Gastrocnemius medialis (tissue), 4 donors: ENCODE data around the gene SUGP2. TPM values are rescaled to one million over a fixed set of nuclear protein-coding genes. Genes with fewer than 3 reads are reported as not detected.
A peak's percentile ranks its signal among the peaks of the same experiment; 100 is the strongest.

Experiments used
- ATAC-seq, 2 donors: fragments of 150-250 bp; one replicate each; pipeline ENCODE4 v1.9.1; 2016
- DNase-seq, 2 donors: peaks; one replicate each; pipeline ENCODE4 v3.0.0-alpha.2; 2019
- H3K27ac ChIP-seq, 4 donors: fragments of 200-600 bp; sonication (generic); 1 replicate in 1 of 4; 2 replicates in 3 of 4; pipeline ENCODE4 v1.5.1; 2016 to 2018; ENCODE audit warnings: mild to moderate bottlenecking in 2 of 4, moderate library complexity in 1 of 4
- H3K27me3 ChIP-seq, 3 donors: fragments of 200-600 bp; sonication (generic) in 2 of 3; 1 replicate in 1 of 3; 2 replicates in 2 of 3; pipeline versions ENCODE4 v1.5.1 to v1.6.0; 2016 to 2019; ENCODE audit warnings: mild to moderate bottlenecking in 1 of 3, moderate library complexity in 1 of 3
- H3K36me3 ChIP-seq, 2 donors: fragments of 200-600 bp; sonication (generic) in 1 of 2; one replicate each; pipeline ENCODE4 v1.5.1; 2017 to 2018
- H3K4me1 ChIP-seq, 2 donors: fragments of 200-600 bp; sonication (generic) in 1 of 2; one replicate each; pipeline ENCODE4 v1.5.1; 2016 to 2017; ENCODE audit warnings: mild to moderate bottlenecking in 2 of 2
- H3K4me3 ChIP-seq, 4 donors: fragments of 200-600 bp; sonication (generic) in 3 of 4; 1 replicate in 1 of 4; 2 replicates in 3 of 4; pipeline ENCODE4 v1.5.1; 2016 to 2019; ENCODE audit warnings: mild to moderate bottlenecking in 2 of 4
- H3K9me3 ChIP-seq, 3 donors: fragments of 200-600 bp; sonication (generic) in 2 of 3; 1 replicate in 1 of 3; 2 replicates in 2 of 3; pipeline ENCODE4 v1.5.1; 2016 to 2019
- POLR2A ChIP-seq, 2 donors: fragments of 450-650 bp; IDR thresholded peaks; one replicate each; pipeline ENCODE4 v1.6.1; 2017; ENCODE audit warnings: antibody characterized with exemption in 2 of 2, mild to moderate bottlenecking in 2 of 2, moderate library complexity in 2 of 2
- in situ Hi-C, 4 donors: fragments of 200-750 bp; cut with MboI; loops; one replicate each; pipeline versions ENCODE4 v1.15.0 to v1.8.0; 2017; ENCODE audit warnings: low sequenced_read_pairs in 4 of 4
- intact Hi-C: fragments of 100-400 bp; cut with DNase I; formaldehyde crosslinking; loops from one replicate; pipeline ENCODE4 v1.15.1; 2023; ENCODE audit warnings: low total_unique reads
- total RNA-seq, 4 donors: library from RNA; depleted of rRNA; stranded (reverse); fragments of >200 nt; gene quantifications; one replicate each; pipeline versions ENCODE4 v1.1.0 to v1.2.3, GENCODE V29; 2016
- TF ChIP-seq, protein P1 (sequence below), 5 experiments: fragments of 450-650 bp in 3 of 5; fragments of 200-600 bp in 2 of 5; sonication (generic) in 2 of 5; IDR thresholded peaks in 4 of 5; conservative IDR thresholded peaks in 1 of 5; 1 replicate in 4 of 5; 2 replicates in 1 of 5; pipeline ENCODE4 v1.5.1; 2016 to 2019; ENCODE audit warnings: antibody characterized with exemption in 5 of 5, mild to moderate bottlenecking in 3 of 5, moderate library complexity in 3 of 5

The SUGP2 gene
- total RNA-seq, 4 donors from 2014 or later, result 24.6 to 38.2 (median 32.8) TPM

DNA sequence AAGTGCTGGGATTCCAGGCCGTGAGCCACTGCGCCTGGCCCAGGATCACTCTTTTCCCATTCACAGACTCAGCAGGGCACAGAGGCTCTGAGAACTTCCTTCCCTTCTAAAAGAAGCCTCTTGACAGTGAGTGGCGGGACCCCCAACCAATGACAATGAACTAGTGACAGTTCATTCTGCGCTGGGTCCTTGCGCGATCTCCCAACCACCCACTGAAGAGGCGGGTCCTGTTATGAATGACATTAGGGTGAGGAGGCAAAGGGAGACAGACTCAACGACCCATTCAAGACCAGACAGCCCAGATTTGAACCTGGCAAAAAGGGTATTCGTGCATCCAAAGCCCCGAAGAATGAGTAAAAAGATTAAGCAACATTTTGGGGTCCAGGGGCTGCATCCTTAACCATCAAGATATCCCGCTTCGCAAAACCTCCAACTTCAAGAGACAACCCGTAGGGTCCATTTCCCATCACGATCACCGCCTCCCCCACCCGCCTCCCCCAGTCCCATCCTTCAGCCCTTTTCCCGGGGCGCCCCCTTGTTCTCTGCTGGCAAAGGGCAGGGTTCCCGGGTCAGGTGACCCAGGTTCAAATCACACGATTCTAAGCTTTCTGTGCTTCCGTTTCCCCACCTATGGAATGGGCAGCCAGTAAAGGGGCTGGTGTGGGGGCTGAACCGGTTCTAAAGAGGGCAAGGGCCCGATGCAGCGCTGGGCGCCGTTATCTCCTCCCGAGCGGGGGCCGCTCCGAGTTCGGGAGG, 719 bp downstream of the SUGP2 start:
- Histone ChIP-seq H3K27me3 (no peaks in the 10 kb centered on the region), H3K36me3 (peaks cover 0 to 31% of the 10 kb centered on the region in 2 donors), H3K9me3 (no peaks in the 10 kb centered on the region), H3K4me1 (peaks cover 22 to 40% of the 10 kb centered on the region in 2 donors), H3K27ac (peak overlapping the region; percentile 89 to 100 (median 94)), H3K4me3 (peak overlapping the region; percentile 69 to 96 (median 73))
- no peak for TF ChIP-seq POLR2A (IDR thresholded peaks at IDR 0.05)
- in situ Hi-C loops (no loop called here), intact Hi-C loops (loop anchor here (1.0 to 10.0 kb wide), 3 partner anchors 107 to 138 kb away; partner anchors contain the start of genes CERS1, COPE and DDX49)
- DNase-seq, result peak; percentile 82 to 89
- ATAC-seq, result peak; percentile 71 to 72

DNA sequence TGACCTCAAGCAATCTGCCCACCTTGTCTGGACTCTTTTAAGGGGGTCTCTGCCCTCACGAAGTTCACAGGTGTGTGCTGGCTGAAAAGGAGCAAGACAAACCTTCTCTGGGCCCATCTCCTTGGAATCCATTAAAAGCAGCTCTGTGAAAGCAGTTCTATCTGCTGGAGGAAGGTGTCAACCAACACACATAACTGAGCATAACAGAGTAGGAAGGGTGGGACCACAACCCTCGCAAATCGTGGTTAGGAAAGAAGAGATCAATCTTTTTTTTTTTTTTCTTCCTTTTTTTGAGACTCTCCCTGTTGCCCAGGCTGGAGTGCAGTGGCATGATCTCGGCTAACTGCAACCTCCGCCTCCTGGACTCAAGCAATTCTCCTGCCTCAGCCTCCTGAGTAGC, 1.4 kb downstream of the SUGP2 start:
- Histone ChIP-seq H3K36me3 (peaks cover 0 to 38% of the 10 kb centered on the region in 2 donors), H3K27me3 (no peaks in the 10 kb centered on the region), H3K4me3 (peak overlapping the region; percentile 69 to 96 (median 73)), H3K27ac (peak overlapping the region; percentile 89 to 100 (median 94)), H3K4me1 (peaks cover 22 to 37% of the 10 kb centered on the region in 2 donors), H3K9me3 (no peaks in the 10 kb centered on the region)
- no peak for DNase-seq
- intact Hi-C loops (loop anchor here (1.0 to 10.0 kb wide), 2 partner anchors 107 to 137 kb away; partner anchors contain the start of gene CERS1), in situ Hi-C loops (no loop called here)
- TF ChIP-seq POLR2A (IDR thresholded peaks at IDR 0.05), result no peak
- TF ChIP-seq, protein P1, sequence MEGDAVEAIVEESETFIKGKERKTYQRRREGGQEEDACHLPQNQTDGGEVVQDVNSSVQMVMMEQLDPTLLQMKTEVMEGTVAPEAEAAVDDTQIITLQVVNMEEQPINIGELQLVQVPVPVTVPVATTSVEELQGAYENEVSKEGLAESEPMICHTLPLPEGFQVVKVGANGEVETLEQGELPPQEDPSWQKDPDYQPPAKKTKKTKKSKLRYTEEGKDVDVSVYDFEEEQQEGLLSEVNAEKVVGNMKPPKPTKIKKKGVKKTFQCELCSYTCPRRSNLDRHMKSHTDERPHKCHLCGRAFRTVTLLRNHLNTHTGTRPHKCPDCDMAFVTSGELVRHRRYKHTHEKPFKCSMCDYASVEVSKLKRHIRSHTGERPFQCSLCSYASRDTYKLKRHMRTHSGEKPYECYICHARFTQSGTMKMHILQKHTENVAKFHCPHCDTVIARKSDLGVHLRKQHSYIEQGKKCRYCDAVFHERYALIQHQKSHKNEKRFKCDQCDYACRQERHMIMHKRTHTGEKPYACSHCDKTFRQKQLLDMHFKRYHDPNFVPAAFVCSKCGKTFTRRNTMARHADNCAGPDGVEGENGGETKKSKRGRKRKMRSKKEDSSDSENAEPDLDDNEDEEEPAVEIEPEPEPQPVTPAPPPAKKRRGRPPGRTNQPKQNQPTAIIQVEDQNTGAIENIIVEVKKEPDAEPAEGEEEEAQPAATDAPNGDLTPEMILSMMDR (IDR thresholded peaks at IDR 0.05 in 4 of 5, conservative IDR thresholded peaks at IDR 0.05 in 1 of 5), result no peak
- ATAC-seq, result no peak

DNA sequence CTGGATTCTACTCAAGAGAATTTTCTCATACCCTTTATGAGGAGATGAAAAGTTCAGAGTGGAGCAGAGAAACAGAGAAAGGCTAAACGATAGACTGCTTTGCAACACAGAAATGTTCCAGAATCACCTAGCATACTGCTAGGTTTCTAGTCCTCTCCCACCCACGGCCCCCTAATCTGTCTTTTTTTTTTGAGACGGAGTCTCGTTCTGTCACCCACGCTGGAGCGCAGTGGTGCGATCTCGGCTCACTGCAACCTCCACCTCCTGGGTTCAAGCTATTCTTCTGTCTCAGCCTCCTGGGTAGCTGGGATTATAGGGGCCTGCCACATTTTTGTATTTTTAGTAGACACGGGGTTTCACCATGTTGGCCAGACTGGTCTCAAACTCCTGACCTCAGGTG, 4.8 kb downstream of the SUGP2 start:
- H3K27ac ChIP-seq, result no peak overlapping the region
- intact Hi-C loops, result no loop called here
- H3K9me3 ChIP-seq, result no peaks in the 10 kb centered on the region

DNA sequence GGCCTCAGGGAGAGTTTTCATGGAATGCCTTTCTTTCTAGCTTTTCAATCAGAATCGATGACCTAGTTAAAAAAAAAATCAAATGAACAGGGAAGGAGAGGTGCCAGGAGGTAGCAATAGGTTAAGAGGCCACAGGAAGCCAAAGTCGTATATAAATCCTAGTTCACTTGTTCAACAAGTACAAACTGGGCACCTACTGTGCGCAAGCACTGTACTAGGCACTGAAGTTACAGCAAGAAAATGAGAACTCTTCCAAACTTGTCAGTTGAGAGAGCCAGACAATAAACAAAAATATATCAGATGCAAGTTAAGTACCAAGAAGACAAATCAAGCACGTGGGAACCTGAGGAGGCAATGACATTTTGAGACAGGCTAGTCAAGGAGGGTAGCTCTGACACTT, 6.1 kb downstream of the SUGP2 start:
- Histone ChIP-seq H3K27ac (peak overlapping the region in 1 of 4 donors; percentile 34), H3K27me3 (no peaks in the 10 kb centered on the region), H3K4me1 (peaks cover 8 to 9% of the 10 kb centered on the region in 2 donors), H3K9me3 (no peaks in the 10 kb centered on the region), H3K4me3 (no peak overlapping the region), H3K36me3 (peaks cover 0 to 84% of the 10 kb centered on the region in 2 donors)
- ATAC-seq, result no peak
- no peak for TF ChIP-seq POLR2A (IDR thresholded peaks at IDR 0.05)
- TF ChIP-seq, protein P1 (IDR thresholded peaks at IDR 0.05 in 4 of 5, conservative IDR thresholded peaks at IDR 0.05 in 1 of 5), result no peak
- no peak for DNase-seq
- intact Hi-C loops (no loop called here), in situ Hi-C loops (no loop called here)

More for the DNA sequence above, 4.8 kb downstream of the SUGP2 start:
- TF ChIP-seq, protein P1 (IDR thresholded peaks at IDR 0.05 in 4 of 5, conservative IDR thresholded peaks at IDR 0.05 in 1 of 5), result no peak
- no peak for TF ChIP-seq POLR2A (IDR thresholded peaks at IDR 0.05)
- peaks cover 0 to 71% of the 10 kb centered on the region in 2 donors for H3K36me3 ChIP-seq
- no peak overlapping the region for H3K4me3 ChIP-seq
- in situ Hi-C loops, result no loop called here
- ATAC-seq (no peak), DNase-seq (no peak)
- H3K27me3 ChIP-seq, result no peaks in the 10 kb centered on the region
- H3K4me1 ChIP-seq, result peaks cover 13 to 15% of the 10 kb centered on the region in 2 donors

DNA sequence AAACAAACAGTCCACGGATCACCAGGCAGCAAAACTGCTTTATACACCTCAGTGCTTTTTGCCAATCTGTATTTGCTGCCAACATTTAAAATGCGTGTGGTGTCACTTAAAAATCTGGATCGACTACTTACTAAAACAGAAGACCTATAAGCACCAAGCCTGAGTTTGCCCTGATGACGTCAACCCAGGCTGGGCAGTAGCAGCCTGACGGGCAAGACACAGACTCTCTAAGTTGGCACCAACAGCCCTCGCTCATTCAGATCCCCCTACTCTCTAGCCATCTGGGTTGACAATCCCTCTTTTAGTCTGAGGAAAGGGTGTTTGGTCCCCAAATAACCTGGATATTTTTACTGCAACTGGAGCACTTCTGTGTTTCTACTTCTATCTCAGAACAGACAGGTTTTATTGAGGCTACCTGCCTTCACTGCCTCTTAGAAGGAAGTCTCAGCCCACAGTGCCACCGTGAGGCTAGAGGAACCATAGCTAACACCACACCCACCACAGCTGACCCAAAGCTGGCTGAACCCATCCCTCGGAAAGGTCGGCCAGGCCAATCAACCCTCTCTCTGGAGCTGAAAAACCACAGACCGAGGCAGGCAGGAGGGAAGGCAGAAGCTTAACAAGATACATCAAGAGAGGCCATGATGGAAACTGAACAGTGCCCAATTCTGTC, 6.9 kb downstream of the SUGP2 start:
- TF ChIP-seq, protein P1 (IDR thresholded peaks at IDR 0.05 in 4 of 5, conservative IDR thresholded peaks at IDR 0.05 in 1 of 5), result peak in 2 of 5 experiments; percentile 14 to 26
- TF ChIP-seq POLR2A (IDR thresholded peaks at IDR 0.05), result no peak
- H3K27ac ChIP-seq, result peak overlapping the region in 1 of 4 donors; percentile 34
- no peaks in the 10 kb centered on the region for H3K9me3 ChIP-seq
- in situ Hi-C loops, result no loop called here
- ATAC-seq (peak in 1 of 2 donors; percentile 75), DNase-seq (no peak)
- peaks cover 0 to 86% of the 10 kb centered on the region in 2 donors for H3K36me3 ChIP-seq
- intact Hi-C loops, result no loop called here
- no peak overlapping the region for H3K4me3 ChIP-seq
- H3K27me3 ChIP-seq, result no peaks in the 10 kb centered on the region
- H3K4me1 ChIP-seq, result peaks cover under 1 to 3% of the 10 kb centered on the region in 2 donors
